ENCODE results near the gene PRICKLE4.

PRICKLE4 gene

GRCh38 chr6:41780551-41781365, at the start of gene PRICKLE4:
Gene PRICKLE4 (plus strand): TSS chr6:41780782. CDS start chr6:41783474, 2,692 bp downstream.
- peak; percentile 24 for DNase-seq (ENCODE audit: low read depth)

- DNase-seq (ENCODE audit: low read depth): no peak
Observed at GRCh38 chr6:41731561-41732086, 49.0 kb upstream of the PRICKLE4 start.

GRCh38 chr6:41732149-41732548, 48.4 kb upstream of the PRICKLE4 start:
- no peak for DNase-seq (ENCODE audit: low read depth)

GRCh38 chr6:41732591-41733359, 47.8 kb upstream of the PRICKLE4 start:
- peak; percentile 91 for DNase-seq (ENCODE audit: low read depth)

GRCh38 chr6:41733360-41733706, 47.2 kb upstream of the PRICKLE4 start:
- no peak for DNase-seq (ENCODE audit: low read depth)

GRCh38 chr6:41733707-41734665, 46.6 kb upstream of the PRICKLE4 start:
- DNase-seq (ENCODE audit: low read depth): peak; percentile 77

- peak; percentile 81 for DNase-seq (ENCODE audit: low read depth)
Observed at GRCh38 chr6:41734666-41735426, 45.7 kb upstream of the PRICKLE4 start.

- peak; percentile 84 for DNase-seq (ENCODE audit: low read depth)
Observed at GRCh38 chr6:41735427-41736185, 45.0 kb upstream of the PRICKLE4 start, which contains the start of gene TFEB. Gene TFEB (minus strand): TSS chr6:41735608. CDS start chr6:41691213, 44,395 bp downstream.

- DNase-seq (ENCODE audit: low read depth): peak; percentile 30
Observed at GRCh38 chr6:41736186-41736733, 44.3 kb upstream of the PRICKLE4 start.

GRCh38 chr6:41736800-41737555, 43.6 kb upstream of the PRICKLE4 start:
- no peak for DNase-seq (ENCODE audit: low read depth)

GRCh38 chr6:41737591-41738130, 42.9 kb upstream of the PRICKLE4 start:
- DNase-seq (ENCODE audit: low read depth): no peak

GRCh38 chr6:41739041-41739440, 41.5 kb upstream of the PRICKLE4 start:
- DNase-seq (ENCODE audit: low read depth): no peak

GRCh38 chr6:41740366-41741162, 40.0 kb upstream of the PRICKLE4 start:
- no peak for DNase-seq (ENCODE audit: low read depth)

- DNase-seq (ENCODE audit: low read depth): no peak
Observed at GRCh38 chr6:41741625-41742490, 38.7 kb upstream of the PRICKLE4 start.

- no peak for DNase-seq (ENCODE audit: low read depth)
Observed at GRCh38 chr6:41743406-41744235, 37.0 kb upstream of the PRICKLE4 start.

GRCh38 chr6:41744236-41744787, 36.3 kb upstream of the PRICKLE4 start:
- DNase-seq (ENCODE audit: low read depth): no peak

Measured in amniotic epithelial cell (primary cell).